ENCODE results near the gene SLC44A1. TPM values are rescaled to one million over a fixed set of nuclear protein-coding genes. Genes with fewer than 3 reads are reported as not detected.

Gene SLC44A1
- total and polyA plus RNA-seq, 10 of the 15 experiments (the other 5 are each of a cell fraction or from before 2014, with no cell fraction given) = 2.4 to 21.2 (median 12.4) TPM

DNA sequence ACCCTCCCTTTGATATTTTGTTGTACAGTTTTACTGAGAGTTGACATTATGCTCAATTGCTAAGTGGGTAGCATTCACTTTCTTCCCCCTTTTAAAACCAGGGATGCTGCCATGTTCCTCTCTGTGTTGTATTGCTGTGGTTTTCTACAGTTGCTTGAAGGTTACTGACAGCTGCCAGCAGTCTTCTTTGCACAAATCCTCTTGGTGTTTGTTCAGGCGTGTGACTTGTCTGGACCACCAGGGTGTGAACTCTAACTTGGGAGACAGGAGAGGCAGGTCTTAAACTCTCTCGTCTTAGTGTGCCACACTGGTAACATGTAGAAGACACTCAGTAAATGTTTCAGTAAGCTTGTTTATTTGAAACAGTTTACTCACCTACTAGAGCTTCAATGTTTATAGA lies 25.1 kb downstream of the SLC44A1 start:
- intact Hi-C loops (cut with micrococcal nuclease; ENCODE audit: unreplicated experiment) = no loop called here
- FAIRE-seq = no peak
- Histone ChIP-seq H3K36me3 (ENCODE audit: control insufficient read depth in 2 of 2, insufficient read depth in 2 of 2, low read length in 1 of 2) (no peaks in the 10 kb centered on the region), H3K27me3 (replicated peaks in 1 of 2; ENCODE audit: control insufficient read depth in 2 of 2, insufficient read depth in 2 of 2, low read length in 1 of 2) (no peaks in the 10 kb centered on the region), H3K27ac (ENCODE audit: control insufficient read depth, insufficient read depth) (no peak overlapping the region), H2AFZ (ENCODE audit: control insufficient read depth, low read depth, low read length) (no peak overlapping the region), H4K20me1 (ENCODE audit: control insufficient read depth, insufficient read depth) (no peaks in the 10 kb centered on the region), H3K4me2 (ENCODE audit: control insufficient read depth, insufficient read depth) (no peak overlapping the region), H3K9me3 (replicated peaks; ENCODE audit: control insufficient read depth, insufficient read depth, low read length) (no peaks in the 10 kb centered on the region), H3K4me3 (no peak overlapping the region), H3K9ac (ENCODE audit: control insufficient read depth, insufficient read depth, low read length) (no peak overlapping the region), H3K79me2 (ENCODE audit: control insufficient read depth, insufficient read depth, low read length) (no peaks in the 10 kb centered on the region), H3K4me1 (ENCODE audit: control insufficient read depth, insufficient read depth, low read length) (no peaks in the 10 kb centered on the region)
- no peak for TF ChIP-seq SREBF1 (IDR thresholded peaks at IDR 0.05; ENCODE audit: low read length)
- no peak for TF ChIP-seq HDAC2 (IDR thresholded peaks at IDR 0.05)
- TF ChIP-seq KAT2A (conservative IDR thresholded peaks at IDR 0.05; ENCODE audit: control insufficient read depth, low read depth, low read length) = no peak
- TF ChIP-seq ZBTB40 (IDR thresholded peaks at IDR 0.05; ENCODE audit: borderline replicate concordance) = no peak
- no peak for TF ChIP-seq ESRRA (IDR thresholded peaks at IDR 0.05; ENCODE audit: low read length)
- no peak for TF ChIP-seq BCLAF1 (IDR thresholded peaks at IDR 0.05)
- TF ChIP-seq POU2F2 (IDR thresholded peaks at IDR 0.05; ENCODE audit: borderline replicate concordance, low read depth, low read length) = no peak
- TF ChIP-seq IKZF1 (conservative IDR thresholded peaks at IDR 0.05) = no peak
- TF ChIP-seq SIN3A (IDR thresholded peaks at IDR 0.05; ENCODE audit: low read depth, low read length) = no peak
- ChIA-PET RAD21 (ENCODE audit: unreplicated experiment) (interaction anchor here (0.7 kb wide), 1 partner anchor 406 kb away, joined by 3 read pairs; no protein-coding TSS in a partner anchor), CTCF (interaction anchor here (0.6 kb wide), 1 partner anchor 197 kb away, joined by 3 read pairs; no protein-coding TSS in a partner anchor), POLR2A (no interaction called here), SMC1A (ENCODE audit: uncharacterized antibody, unreplicated experiment) (interaction anchor here (1.3 to 1.9 kb wide), 2 partner anchors 9 to 12 kb away, joined by 3 to 6 read pairs; no protein-coding TSS in a partner anchor)
- no peak for ATAC-seq
- no peak for DNase-seq (ENCODE audit: low read depth, low spot score)
- 71% methylated on average over 2 of the region's 2 CpGs for WGBS (ENCODE audit: insufficient coverage, insufficient replicate concordance, low lambda C conversion rate, missing lambda C conversion rate)
- BruUV-seq (replicated peaks) = no TSS peak
- in situ Hi-C loops (cut with MboI) = no loop called here

Measured in GM12878 (cell line).